Measurements from ENCODE around the gene MTFR2.

Gene MTFR2

DNA sequence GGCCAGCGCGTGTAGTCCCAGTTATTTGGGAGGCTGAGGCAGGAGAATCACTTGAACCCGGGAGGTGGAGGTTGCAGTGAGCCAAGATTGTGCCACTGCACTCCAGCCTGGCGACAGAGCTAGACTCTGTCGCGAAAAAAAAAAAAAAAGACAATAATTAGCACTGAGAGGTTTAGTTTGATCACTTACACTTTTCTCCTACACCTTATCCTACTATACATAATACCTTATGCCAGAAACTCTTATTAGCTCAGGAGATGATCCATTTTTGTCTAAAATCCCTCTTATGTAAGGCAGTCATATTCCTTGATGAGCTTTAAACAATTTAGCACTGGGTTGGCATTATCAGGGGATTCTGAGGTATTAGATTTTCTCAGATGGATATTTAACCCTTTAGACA lies 3.6 kb upstream of the MTFR2 start:
- TF ChIP-seq, protein P1, sequence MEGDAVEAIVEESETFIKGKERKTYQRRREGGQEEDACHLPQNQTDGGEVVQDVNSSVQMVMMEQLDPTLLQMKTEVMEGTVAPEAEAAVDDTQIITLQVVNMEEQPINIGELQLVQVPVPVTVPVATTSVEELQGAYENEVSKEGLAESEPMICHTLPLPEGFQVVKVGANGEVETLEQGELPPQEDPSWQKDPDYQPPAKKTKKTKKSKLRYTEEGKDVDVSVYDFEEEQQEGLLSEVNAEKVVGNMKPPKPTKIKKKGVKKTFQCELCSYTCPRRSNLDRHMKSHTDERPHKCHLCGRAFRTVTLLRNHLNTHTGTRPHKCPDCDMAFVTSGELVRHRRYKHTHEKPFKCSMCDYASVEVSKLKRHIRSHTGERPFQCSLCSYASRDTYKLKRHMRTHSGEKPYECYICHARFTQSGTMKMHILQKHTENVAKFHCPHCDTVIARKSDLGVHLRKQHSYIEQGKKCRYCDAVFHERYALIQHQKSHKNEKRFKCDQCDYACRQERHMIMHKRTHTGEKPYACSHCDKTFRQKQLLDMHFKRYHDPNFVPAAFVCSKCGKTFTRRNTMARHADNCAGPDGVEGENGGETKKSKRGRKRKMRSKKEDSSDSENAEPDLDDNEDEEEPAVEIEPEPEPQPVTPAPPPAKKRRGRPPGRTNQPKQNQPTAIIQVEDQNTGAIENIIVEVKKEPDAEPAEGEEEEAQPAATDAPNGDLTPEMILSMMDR (IDR thresholded peaks at IDR 0.05; ENCODE audit: low read depth, low read length) = no peak
- no peak for DNase-seq (ENCODE audit: extremely low read depth, low read depth)

DNA sequence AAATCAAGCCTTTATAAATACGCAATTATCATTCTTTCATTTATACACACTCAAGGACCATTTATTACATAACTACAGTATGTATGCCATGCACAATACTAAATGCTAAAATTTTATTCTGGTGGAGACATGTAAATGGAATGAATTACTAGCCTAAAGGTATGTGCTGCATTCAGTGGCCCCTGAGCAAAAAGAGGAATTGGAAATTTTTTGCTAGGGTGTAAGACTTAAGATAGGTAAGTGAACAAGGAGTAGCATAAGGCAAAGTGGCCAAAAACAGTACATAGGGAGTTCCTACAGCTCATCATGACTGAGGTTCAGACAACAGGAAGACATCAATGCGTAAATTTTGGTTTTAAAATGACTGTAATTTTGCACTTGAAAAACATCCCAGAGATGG lies 2.3 kb upstream of the MTFR2 start:
- TF ChIP-seq, protein P1 (IDR thresholded peaks at IDR 0.05; ENCODE audit: low read depth, low read length) = no peak
- DNase-seq (ENCODE audit: extremely low read depth, low read depth) = no peak

DNA sequence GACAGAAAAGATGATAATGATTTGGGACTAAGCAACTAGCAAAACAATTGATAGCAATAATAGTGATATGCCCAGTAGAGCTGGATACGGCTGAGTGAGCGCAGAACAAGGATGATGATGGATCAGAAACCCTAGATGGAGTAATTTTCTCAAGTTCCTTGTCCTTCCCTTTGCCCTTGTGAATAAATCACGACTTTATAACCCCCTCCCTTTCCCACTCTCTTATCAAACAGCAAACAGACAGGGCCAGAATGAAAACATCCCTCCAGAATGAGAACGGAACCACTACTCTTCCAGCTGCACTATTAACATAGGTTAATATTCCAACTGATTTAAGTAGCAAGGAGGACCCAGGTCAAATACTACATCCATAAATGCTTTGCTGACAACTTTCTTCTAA lies 1.3 kb upstream of the MTFR2 start:
- TF ChIP-seq, protein P1 (IDR thresholded peaks at IDR 0.05; ENCODE audit: low read depth, low read length) = no peak
- no peak for DNase-seq (ENCODE audit: extremely low read depth, low read depth)

DNA sequence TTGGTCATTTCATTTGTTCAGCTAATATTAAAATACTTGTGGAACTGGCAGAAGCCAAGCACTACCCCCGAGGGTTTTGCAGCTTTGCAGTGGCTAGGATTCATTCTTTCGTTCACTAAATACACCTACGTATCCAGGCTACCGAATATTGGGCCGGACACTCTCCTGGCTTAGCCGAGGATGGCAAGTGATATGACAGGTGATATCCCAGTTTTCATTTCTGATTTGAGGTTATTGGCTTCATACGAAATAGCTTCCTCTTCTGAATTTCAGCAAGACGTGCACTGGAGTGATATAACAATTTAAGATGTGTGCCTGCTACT lies 536 bp upstream of the MTFR2 start:
- no peak for DNase-seq (ENCODE audit: extremely low read depth, low read depth)
- TF ChIP-seq, protein P1 (IDR thresholded peaks at IDR 0.05; ENCODE audit: low read depth, low read length) = no peak

DNA sequence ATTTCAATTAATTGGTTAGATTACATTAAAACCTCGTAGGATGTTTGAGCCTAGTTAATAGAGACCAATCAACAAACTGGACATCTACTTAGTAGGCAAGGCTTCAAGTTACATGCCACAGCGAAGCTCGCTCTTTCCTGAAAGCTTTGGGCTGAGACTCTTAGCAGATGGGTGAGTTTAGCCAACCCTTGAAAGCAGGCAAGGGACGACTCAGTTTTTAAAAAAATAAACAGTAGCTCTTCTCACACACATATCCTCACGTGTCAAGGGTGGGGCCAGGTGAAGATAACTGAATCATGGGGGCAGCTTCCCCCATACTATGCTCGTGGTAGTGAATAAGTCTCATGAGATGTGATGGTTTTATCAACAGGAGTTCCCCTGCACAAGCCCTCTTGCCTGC lies 775 bp downstream of the MTFR2 start:
- no peak for DNase-seq (ENCODE audit: extremely low read depth, low read depth)
- TF ChIP-seq, protein P1 (IDR thresholded peaks at IDR 0.05; ENCODE audit: low read depth, low read length) = no peak

DNA sequence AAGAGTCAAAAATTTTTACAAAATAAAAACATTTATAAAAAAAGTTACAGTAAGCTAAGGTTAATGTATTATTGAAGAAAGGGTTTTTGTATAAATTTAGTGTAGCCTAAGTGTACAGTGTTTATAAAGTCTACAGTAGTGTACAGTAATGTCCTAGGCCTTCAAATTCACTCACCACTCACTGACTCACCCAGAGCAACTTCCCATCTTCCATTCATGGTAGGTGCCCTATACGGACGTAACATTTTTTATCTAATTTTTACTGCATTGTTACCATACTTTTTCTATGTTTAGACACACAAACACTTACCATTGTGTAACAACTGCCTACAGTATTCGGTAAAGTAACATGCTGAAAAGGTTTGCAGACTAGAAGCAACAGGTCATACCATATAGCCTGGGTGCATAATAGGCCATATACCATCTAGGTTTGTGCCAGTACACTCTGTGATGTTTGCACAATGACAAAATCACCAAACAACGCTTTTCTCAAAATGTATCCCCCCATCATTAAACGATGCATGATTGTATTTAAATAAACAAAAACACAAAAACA lies 6.0 kb downstream of the MTFR2 start:
- no peak for DNase-seq (ENCODE audit: extremely low read depth, low read depth)
- TF ChIP-seq, protein P1 (IDR thresholded peaks at IDR 0.05; ENCODE audit: low read depth, low read length) = no peak

DNA sequence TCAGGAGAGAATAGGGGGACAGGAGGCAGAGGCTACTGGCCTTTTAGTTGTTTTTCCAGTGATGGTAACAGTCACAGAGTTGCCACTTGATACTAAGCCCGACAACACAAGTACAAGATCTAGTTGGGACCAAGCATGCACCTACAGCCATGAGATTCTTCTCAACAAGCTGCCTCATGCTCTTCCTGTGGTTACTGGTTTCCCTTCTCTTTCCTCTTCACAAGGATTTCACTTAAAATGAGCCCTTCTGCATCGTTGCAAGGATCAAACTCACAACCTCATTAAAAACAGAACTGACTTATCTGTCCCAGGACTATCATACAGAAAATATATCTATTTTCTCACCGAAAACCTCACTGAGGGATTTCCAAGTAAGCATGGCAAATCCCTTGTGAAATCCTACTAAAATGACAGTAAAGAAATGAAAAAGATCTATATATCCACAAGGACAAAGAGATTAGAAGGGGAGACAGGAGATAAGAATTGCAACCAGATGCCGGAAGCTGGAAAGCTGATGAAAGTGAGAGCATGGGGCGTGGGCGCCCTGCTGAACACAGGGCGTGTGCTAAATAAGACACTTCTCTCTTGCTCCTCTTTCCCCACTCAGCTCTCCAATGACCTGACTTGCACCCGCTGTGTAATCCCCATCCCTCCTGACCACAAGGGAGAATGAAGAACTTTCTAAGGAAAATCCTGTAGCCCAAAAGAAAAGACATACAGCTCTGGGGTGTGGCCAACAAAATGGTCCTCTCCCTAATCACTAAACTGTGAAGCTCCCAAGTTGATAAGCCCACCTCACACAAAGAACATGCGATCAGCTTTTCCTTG lies 13.4 kb downstream of the MTFR2 start:
- TF ChIP-seq, protein P1 (IDR thresholded peaks at IDR 0.05; ENCODE audit: low read depth, low read length) = no peak
- DNase-seq (ENCODE audit: extremely low read depth, low read depth) = no peak
